Breast epithelium (tissue), 3 donors: Measurements from ENCODE around the gene SLC34A1.

Experiments
- POLR2A ChIP-seq: fragments of 450-650 bp; IDR thresholded peaks from one replicate; pipeline ENCODE4 v1.6.1; 2016; ENCODE audit warnings: antibody characterized with exemption, mild to moderate bottlenecking, moderate library complexity
- TF ChIP-seq, protein P1 (sequence below), 3 donors: fragments of 450-650 bp; IDR thresholded peaks; one replicate each; pipeline ENCODE4 v1.5.1; 2016 to 2017; ENCODE audit warnings: antibody characterized with exemption in 3 of 3, mild to moderate bottlenecking in 3 of 3, moderate library complexity in 3 of 3

DNA sequence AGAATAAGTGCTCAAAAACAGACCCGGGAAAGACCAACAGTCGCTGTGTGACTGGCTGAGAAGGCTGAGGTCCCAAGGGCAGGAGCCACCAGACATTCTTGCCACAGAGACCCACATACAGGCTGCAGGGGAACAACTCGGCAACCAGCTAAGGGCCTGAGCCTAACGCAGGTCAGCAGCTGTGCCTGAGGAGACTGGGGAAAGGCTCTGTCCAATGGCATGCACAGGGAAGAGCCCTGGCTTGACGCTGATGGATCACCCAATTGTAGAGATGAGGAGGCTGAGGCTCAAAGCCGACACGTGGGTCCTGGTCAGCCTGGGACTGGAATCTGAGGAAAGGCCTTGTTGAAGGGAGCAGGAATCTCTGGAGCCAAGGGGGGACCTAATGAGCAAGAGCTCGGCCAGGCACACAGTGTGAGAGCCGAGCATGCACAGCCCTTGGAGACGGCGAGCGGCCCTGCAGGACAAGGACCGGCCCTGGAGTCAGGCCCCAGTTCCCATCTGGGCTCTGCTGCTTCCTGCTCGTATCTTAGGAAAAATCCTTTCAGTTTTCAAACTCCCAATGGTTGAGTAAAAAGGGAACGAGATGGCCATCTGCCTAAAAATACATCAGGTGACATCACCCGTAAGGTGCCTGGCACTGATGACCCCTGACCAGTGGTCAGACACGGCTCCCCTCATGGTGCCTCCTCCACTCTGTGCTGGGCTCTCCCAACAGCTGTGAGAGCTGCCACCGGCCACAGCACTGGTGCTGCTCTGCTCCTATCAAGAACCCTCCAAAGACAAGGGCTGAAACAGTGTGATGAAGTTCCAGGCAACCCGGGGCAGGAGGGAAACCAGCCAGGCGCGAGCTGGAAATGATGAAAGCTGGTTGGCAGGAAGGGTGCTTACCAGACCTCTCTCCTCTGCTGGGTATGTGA lies 49.2 kb upstream of the SLC34A1 start:
- TF ChIP-seq POLR2A: no peak
- TF ChIP-seq, protein P1, sequence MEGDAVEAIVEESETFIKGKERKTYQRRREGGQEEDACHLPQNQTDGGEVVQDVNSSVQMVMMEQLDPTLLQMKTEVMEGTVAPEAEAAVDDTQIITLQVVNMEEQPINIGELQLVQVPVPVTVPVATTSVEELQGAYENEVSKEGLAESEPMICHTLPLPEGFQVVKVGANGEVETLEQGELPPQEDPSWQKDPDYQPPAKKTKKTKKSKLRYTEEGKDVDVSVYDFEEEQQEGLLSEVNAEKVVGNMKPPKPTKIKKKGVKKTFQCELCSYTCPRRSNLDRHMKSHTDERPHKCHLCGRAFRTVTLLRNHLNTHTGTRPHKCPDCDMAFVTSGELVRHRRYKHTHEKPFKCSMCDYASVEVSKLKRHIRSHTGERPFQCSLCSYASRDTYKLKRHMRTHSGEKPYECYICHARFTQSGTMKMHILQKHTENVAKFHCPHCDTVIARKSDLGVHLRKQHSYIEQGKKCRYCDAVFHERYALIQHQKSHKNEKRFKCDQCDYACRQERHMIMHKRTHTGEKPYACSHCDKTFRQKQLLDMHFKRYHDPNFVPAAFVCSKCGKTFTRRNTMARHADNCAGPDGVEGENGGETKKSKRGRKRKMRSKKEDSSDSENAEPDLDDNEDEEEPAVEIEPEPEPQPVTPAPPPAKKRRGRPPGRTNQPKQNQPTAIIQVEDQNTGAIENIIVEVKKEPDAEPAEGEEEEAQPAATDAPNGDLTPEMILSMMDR (IDR thresholded peaks at IDR 0.05): no peak
